Esophagus squamous epithelium (tissue), 4 donors: ENCODE measurements around the gene BANF2.

Experiments used
- POLR2A ChIP-seq, 4 donors: fragments of 450-650 bp; IDR thresholded peaks; one replicate each; pipeline ENCODE4 v1.6.1; 2017; ENCODE audit warnings: antibody characterized with exemption in 4 of 4, mild to moderate bottlenecking in 4 of 4, moderate library complexity in 3 of 4
- TF ChIP-seq, protein P1 (sequence below), 6 experiments: fragments of 450-650 bp in 4 of 6; fragments of 200-600 bp in 2 of 6; sonication (generic) in 2 of 6; IDR thresholded peaks; one replicate each; pipeline ENCODE4 v1.5.1; 2016 to 2019; ENCODE audit warnings: antibody characterized with exemption in 6 of 6, mild to moderate bottlenecking in 4 of 6, moderate library complexity in 4 of 6

DNA sequence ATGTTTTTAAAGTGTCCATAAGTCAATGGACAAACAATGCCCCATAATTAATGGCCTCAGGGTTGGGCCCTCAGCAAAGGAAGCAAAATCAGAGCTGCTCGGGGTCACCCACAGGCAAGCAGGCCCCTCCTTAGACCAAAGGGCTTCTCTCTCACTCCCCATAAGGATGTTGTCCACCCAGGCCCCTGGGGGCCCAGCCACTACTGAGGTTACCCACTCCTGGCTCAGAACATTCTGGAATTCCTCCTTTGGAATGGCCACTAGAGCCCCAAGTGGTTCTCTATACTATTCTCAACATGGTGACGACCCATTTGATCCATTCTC, 50.9 kb downstream of the BANF2 start:
- no peak for TF ChIP-seq POLR2A (IDR thresholded peaks at IDR 0.05)
- TF ChIP-seq, protein P1, sequence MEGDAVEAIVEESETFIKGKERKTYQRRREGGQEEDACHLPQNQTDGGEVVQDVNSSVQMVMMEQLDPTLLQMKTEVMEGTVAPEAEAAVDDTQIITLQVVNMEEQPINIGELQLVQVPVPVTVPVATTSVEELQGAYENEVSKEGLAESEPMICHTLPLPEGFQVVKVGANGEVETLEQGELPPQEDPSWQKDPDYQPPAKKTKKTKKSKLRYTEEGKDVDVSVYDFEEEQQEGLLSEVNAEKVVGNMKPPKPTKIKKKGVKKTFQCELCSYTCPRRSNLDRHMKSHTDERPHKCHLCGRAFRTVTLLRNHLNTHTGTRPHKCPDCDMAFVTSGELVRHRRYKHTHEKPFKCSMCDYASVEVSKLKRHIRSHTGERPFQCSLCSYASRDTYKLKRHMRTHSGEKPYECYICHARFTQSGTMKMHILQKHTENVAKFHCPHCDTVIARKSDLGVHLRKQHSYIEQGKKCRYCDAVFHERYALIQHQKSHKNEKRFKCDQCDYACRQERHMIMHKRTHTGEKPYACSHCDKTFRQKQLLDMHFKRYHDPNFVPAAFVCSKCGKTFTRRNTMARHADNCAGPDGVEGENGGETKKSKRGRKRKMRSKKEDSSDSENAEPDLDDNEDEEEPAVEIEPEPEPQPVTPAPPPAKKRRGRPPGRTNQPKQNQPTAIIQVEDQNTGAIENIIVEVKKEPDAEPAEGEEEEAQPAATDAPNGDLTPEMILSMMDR (IDR thresholded peaks at IDR 0.05), result no peak
